Measurements from ENCODE around the gene DDRGK1. TPM values are rescaled to one million over a fixed set of nuclear protein-coding genes. Genes with fewer than 3 reads are reported as not detected.

Gene DDRGK1
- total RNA-seq, 4 donors from 2014 or later, result 59.2 to 71.7 (median 66.4) TPM

- peaks cover 23 to 62% (median 39%) of the 10 kb centered on the region in 3 donors for H3K4me1 ChIP-seq
- peak overlapping the region; percentile 74 to 82 (median 79) for H3K27ac ChIP-seq
- peak overlapping the region; percentile 58 to 93 (median 80) for H3K4me3 ChIP-seq
- H3K27me3 ChIP-seq, result peaks cover 0 to 78% (median 0%) of the 10 kb centered on the region in 4 donors
- no peak for DNase-seq
- WGBS, 2 donors, result 3 to 15% methylated on average over 18 to 32 of the region's 54 CpGs
- TF ChIP-seq POLR2A (IDR thresholded peaks at IDR 0.05) (no peak), CTCF (IDR thresholded peaks at IDR 0.05) (no peak)
- intact Hi-C loops (cut with DNase I), result no loop called here
- no peaks in the 10 kb centered on the region for H3K9me3 ChIP-seq
- no peaks in the 10 kb centered on the region for H3K36me3 ChIP-seq
Measured at GRCh38 chr20:3239867-3240775, 35.6 kb upstream of the DDRGK1 start.

DNA sequence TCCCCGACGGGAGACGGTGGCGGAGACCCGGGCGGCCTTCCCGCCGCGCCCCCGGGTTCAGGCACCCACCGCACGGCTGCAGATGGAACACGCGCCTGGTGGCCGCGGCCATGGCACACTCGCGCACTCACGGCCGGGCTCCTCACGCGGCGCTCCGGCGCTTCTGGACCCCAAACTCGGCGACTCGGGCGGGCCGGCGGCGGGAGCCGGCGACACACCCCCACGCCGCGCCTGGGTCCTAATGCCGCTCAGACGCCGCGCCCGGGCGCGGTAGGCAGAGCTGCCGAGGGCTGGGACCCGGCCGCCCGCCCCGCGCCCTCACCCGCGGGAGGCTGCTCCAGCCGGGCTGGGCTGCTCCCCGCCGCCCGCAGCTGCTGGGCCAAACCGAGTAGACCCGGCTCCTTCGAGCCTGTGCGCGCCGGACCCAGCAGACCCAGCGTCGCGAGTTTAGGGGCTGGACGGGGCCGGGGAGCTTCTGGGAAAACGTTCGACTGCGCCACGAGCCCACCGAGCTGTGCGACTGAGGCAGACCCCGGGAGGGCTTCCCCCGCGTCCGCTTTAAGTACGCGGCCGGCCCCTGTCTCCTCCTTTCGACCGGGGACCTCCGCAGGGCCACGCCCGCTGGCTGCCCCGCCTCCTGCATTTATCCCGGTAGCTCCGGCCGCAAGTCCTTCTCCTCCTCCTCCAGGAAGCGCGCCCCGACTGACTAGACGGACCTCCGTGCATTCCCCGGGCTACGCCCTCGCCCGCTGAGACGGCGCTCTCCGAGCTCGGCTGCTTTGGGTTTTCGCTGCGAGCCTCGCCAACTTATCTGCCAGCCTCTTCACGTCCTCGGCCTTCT is 34.8 kb upstream of the DDRGK1 start, which contains the start of gene SLC4A11:
Gene SLC4A11 (minus strand): TSS at position 165 of the 841 bp plus-strand sequence. CDS start 53 bp downstream, at position 112.
- Histone ChIP-seq H3K27me3 (peaks cover 0 to 79% (median 0%) of the 10 kb centered on the region in 4 donors), H3K4me1 (peaks cover 23 to 62% (median 37%) of the 10 kb centered on the region in 3 donors)
- 0 to 3% methylated on average over 9 to 14 of the region's 107 CpGs for WGBS, 2 donors

GRCh38 chr20:3238616-3239025 is 34.1 kb upstream of the DDRGK1 start:
- H3K27me3 ChIP-seq, result peaks cover 0 to 79% (median 0%) of the 10 kb centered on the region in 4 donors
- peak overlapping the region; percentile 58 to 93 (median 80) for H3K4me3 ChIP-seq
- no CpG with 5 or more reads among the region's 48 CpGs for WGBS, 2 donors
- H3K36me3 ChIP-seq, result peaks cover 0 to 10% (median 0%) of the 10 kb centered on the region in 3 donors
- no peak for TF ChIP-seq POLR2A (IDR thresholded peaks at IDR 0.05)
- TF ChIP-seq CTCF (IDR thresholded peaks at IDR 0.05), result no peak
- no peaks in the 10 kb centered on the region for H3K9me3 ChIP-seq
- no peak for DNase-seq
- H3K27ac ChIP-seq, result peak overlapping the region; percentile 74 to 82 (median 79)
- intact Hi-C loops (cut with DNase I), result no loop called here
- H3K4me1 ChIP-seq, result peaks cover 23 to 62% (median 37%) of the 10 kb centered on the region in 3 donors

More for the DNA sequence above, 34.8 kb upstream of the DDRGK1 start, which contains the start of gene SLC4A11:
- Histone ChIP-seq H3K27ac (peak within 1 kb of the TSS; percentile 74 to 82 (median 79)), H3K36me3 (peaks cover 0 to 3% (median 0%) of the 10 kb centered on the region in 3 donors), H3K4me3 (peak within 1 kb of the TSS; percentile 58 to 93 (median 80)), H3K9me3 (no peaks in the 10 kb centered on the region)
- DNase-seq, result no peak
- no peak for TF ChIP-seq POLR2A (IDR thresholded peaks at IDR 0.05)
- TF ChIP-seq CTCF (IDR thresholded peaks at IDR 0.05), result no peak
- intact Hi-C loops (cut with DNase I), result no loop called here

DNA sequence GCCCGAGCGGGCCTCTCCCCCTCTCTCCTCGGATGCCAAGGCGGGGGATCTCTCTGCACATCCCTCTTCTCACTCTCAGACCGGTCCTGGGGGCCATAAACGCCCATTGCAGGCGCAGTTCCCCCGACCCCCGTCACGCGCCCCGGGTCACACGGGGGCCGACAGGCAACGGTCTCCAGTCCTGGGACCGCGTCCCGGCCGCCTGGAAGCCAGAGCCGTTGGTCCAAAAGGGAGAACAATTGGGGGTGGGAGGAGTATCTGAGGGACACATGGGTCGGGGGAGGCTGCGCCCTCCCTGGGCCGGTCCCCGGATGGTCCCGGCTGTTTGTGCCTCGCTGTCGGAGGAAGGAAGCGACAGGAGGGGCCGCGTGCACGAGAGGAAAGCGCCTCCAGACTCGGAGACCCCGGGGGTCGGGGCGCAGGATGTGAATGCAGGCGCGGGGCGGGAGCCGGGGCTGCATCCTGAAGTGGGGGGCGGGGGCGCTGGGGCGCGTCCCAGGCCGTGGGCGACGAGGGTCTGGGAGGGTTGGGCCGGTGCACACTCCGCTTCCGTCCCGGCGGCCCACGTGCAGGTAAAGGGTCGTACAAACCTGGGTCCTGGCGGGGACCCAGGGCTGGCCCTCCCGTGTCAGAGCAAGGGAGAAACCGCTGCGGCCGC is 33.6 kb upstream of the DDRGK1 start:
- DNase-seq, result no peak
- peaks cover 0 to 79% (median 0%) of the 10 kb centered on the region in 4 donors for H3K27me3 ChIP-seq
- WGBS, 2 donors, result 9% methylated on average over 8 of the region's 59 CpGs; no CpG with 5 or more reads in 1 of the 2 donors
- peaks cover 0 to 11% (median 0%) of the 10 kb centered on the region in 3 donors for H3K36me3 ChIP-seq
- intact Hi-C loops (cut with DNase I), result no loop called here
- H3K27ac ChIP-seq, result peak overlapping the region in 3 of 4 donors; percentile 77 to 82 (median 81)
- H3K4me1 ChIP-seq, result peaks cover 23 to 62% (median 37%) of the 10 kb centered on the region in 3 donors
- H3K4me3 ChIP-seq, result peak overlapping the region; percentile 58 to 93 (median 80)
- H3K9me3 ChIP-seq, result no peaks in the 10 kb centered on the region
- TF ChIP-seq POLR2A (IDR thresholded peaks at IDR 0.05) (no peak), CTCF (IDR thresholded peaks at IDR 0.05) (no peak)

Data from esophagus squamous epithelium (tissue), 5 donors.